ENCODE results near the gene RIIAD1. TPM values are rescaled to one million over a fixed set of nuclear protein-coding genes. Genes with fewer than 3 reads are reported as not detected.

The RIIAD1 gene, protein sequence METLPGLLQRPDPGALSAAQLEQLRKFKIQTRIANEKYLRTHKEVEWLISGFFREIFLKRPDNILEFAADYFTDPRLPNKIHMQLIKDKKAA
- 7.9 TPM in 1 of 2 replicates, not detected in the other for total RNA-seq
- 2.3 TPM in 1 of 2 replicates, not detected in the other for polyA plus RNA-seq

GRCh38 chr1:151720974-151721787 is at the start of gene RIIAD1:
TSS of gene RIIAD1 (plus strand) at chr1:151721522. CDS start at chr1:151721537, 15 bp downstream.
- peaks cover 55% of the 10 kb centered on the region for H3K27me3 ChIP-seq
- peak; percentile 44 for DNase-seq (ENCODE audit: low spot score)
- 20% methylated on average over 27 of the region's 44 CpGs for WGBS (ENCODE audit: low lambda C conversion rate, missing lambda C conversion rate)

GRCh38 chr1:151673407-151673806 is 47.9 kb upstream of the RIIAD1 start:
- no peak overlapping the region for H3K4me2 ChIP-seq
- WGBS (ENCODE audit: low lambda C conversion rate, missing lambda C conversion rate): 83% methylated on average over 1 of the region's 1 CpG
- peaks cover 11% of the 10 kb centered on the region for H3K79me2 ChIP-seq
- no peaks in the 10 kb centered on the region for H4K20me1 ChIP-seq (ENCODE audit: insufficient read depth, poor library complexity, severe bottlenecking)
- H3K27me3 ChIP-seq: no peaks in the 10 kb centered on the region
- H3K9me2 ChIP-seq (replicated peaks; ENCODE audit: insufficient read depth): no peaks in the 10 kb centered on the region
- H2AFZ ChIP-seq: no peak overlapping the region
- H3K36me3 ChIP-seq (replicated peaks; ENCODE audit: insufficient read depth, low read depth): no peaks in the 10 kb centered on the region
- no peak for DNase-seq (ENCODE audit: low spot score)
- no peaks in the 10 kb centered on the region for H3K4me1 ChIP-seq (ENCODE audit: insufficient read depth)
- no peak for TF ChIP-seq EZH2 (IDR thresholded peaks at IDR 0.05; ENCODE audit: borderline replicate concordance)
- TF ChIP-seq, protein P1, sequence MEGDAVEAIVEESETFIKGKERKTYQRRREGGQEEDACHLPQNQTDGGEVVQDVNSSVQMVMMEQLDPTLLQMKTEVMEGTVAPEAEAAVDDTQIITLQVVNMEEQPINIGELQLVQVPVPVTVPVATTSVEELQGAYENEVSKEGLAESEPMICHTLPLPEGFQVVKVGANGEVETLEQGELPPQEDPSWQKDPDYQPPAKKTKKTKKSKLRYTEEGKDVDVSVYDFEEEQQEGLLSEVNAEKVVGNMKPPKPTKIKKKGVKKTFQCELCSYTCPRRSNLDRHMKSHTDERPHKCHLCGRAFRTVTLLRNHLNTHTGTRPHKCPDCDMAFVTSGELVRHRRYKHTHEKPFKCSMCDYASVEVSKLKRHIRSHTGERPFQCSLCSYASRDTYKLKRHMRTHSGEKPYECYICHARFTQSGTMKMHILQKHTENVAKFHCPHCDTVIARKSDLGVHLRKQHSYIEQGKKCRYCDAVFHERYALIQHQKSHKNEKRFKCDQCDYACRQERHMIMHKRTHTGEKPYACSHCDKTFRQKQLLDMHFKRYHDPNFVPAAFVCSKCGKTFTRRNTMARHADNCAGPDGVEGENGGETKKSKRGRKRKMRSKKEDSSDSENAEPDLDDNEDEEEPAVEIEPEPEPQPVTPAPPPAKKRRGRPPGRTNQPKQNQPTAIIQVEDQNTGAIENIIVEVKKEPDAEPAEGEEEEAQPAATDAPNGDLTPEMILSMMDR (IDR thresholded peaks at IDR 0.05; ENCODE audit: poor library complexity): no peak
- TF ChIP-seq EZH2phosphoT487 (IDR thresholded peaks at IDR 0.05; ENCODE audit: low read depth, severe bottlenecking, unreplicated experiment): no peak
- H3K9me3 ChIP-seq (ENCODE audit: low read depth): no peaks in the 10 kb centered on the region
- H3K27ac ChIP-seq: no peak overlapping the region
- H3K4me3 ChIP-seq: no peak overlapping the region

More at GRCh38 chr1:151720974-151721787, at the start of gene RIIAD1:
- Histone ChIP-seq H3K27ac (no peak within 1 kb of the TSS), H3K79me2 (no peaks in the 10 kb centered on the region), H3K4me2 (peak within 1 kb of the TSS; percentile 96), H3K4me3 (peak within 1 kb of the TSS; percentile 55), H4K20me1 (ENCODE audit: insufficient read depth, poor library complexity, severe bottlenecking) (no peaks in the 10 kb centered on the region), H3K9me3 (ENCODE audit: low read depth) (no peaks in the 10 kb centered on the region), H3K36me3 (replicated peaks; ENCODE audit: insufficient read depth, low read depth) (no peaks in the 10 kb centered on the region), H2AFZ (no peak within 1 kb of the TSS), H3K9me2 (replicated peaks; ENCODE audit: insufficient read depth) (no peaks in the 10 kb centered on the region), H3K4me1 (ENCODE audit: insufficient read depth) (peaks cover 24% of the 10 kb centered on the region)
- TF ChIP-seq, protein P1 (IDR thresholded peaks at IDR 0.05; ENCODE audit: poor library complexity): no peak
- TF ChIP-seq EZH2phosphoT487 (IDR thresholded peaks at IDR 0.05; ENCODE audit: low read depth, severe bottlenecking, unreplicated experiment): no peak
- no peak for TF ChIP-seq EZH2 (IDR thresholded peaks at IDR 0.05; ENCODE audit: borderline replicate concordance)

GRCh38 chr1:151680391-151680790 is 40.9 kb upstream of the RIIAD1 start:
- Histone ChIP-seq H3K4me1 (ENCODE audit: insufficient read depth) (no peaks in the 10 kb centered on the region), H3K9me3 (ENCODE audit: low read depth) (no peaks in the 10 kb centered on the region), H3K9me2 (replicated peaks; ENCODE audit: insufficient read depth) (no peaks in the 10 kb centered on the region), H3K4me3 (no peak overlapping the region), H3K79me2 (peaks cover 4% of the 10 kb centered on the region), H3K36me3 (replicated peaks; ENCODE audit: insufficient read depth, low read depth) (no peaks in the 10 kb centered on the region), H3K27me3 (no peaks in the 10 kb centered on the region), H3K27ac (peak overlapping the region; percentile 9), H3K4me2 (no peak overlapping the region), H4K20me1 (ENCODE audit: insufficient read depth, poor library complexity, severe bottlenecking) (no peaks in the 10 kb centered on the region), H2AFZ (no peak overlapping the region)
- WGBS (ENCODE audit: low lambda C conversion rate, missing lambda C conversion rate): 70% methylated on average over 4 of the region's 4 CpGs
- TF ChIP-seq EZH2phosphoT487 (IDR thresholded peaks at IDR 0.05; ENCODE audit: low read depth, severe bottlenecking, unreplicated experiment): no peak
- TF ChIP-seq, protein P1 (IDR thresholded peaks at IDR 0.05; ENCODE audit: poor library complexity): no peak
- TF ChIP-seq EZH2 (IDR thresholded peaks at IDR 0.05; ENCODE audit: borderline replicate concordance): no peak
- no peak for DNase-seq (ENCODE audit: low spot score)
